Forelimb muscle (tissue), 1 donor: Measurements from ENCODE around the gene RRP8. TPM values are rescaled to one million over a fixed set of nuclear protein-coding genes. Genes with fewer than 3 reads are reported as not detected.

ENCODE experiments used
- DNase-seq: peaks from one replicate; pipeline ENCODE4 v3.0.0-alpha.2; 2013; ENCODE audit warnings: low read depth
- polyA plus RNA-seq: library from polyadenylated mRNA; unstranded; fragments of 120-200 nt; gene quantifications from one replicate; pipeline ENCODE4 v1.2.1, GENCODE V29; 2013; ENCODE audit not compliant: insufficient read length

RRP8 gene
- polyA plus RNA-seq, 1 donor, result 22.0 TPM

DNA sequence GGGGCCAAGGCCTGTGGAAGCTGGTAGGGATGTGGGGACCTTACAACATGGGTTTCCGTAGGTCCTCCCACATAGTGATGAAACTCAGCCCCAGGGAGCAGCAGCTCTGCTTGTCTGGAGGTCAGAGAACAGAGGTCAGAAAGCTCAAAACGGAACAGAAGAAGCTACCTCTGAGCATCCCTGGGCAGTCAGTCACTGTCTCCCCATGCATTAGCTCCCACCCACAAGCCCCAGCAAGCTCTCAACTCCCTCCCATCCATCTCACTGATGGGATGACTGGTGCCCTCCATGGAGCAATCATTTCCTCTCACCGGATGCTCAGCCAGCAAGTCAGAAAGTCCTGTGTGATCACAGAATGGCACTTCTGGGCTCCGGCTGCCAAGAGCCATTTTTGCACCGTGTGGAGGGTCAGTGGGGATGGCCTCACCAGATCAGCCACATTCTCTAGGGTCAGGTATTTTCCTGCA is 13.9 kb upstream of the RRP8 start:
- DNase-seq, result no peak

DNA sequence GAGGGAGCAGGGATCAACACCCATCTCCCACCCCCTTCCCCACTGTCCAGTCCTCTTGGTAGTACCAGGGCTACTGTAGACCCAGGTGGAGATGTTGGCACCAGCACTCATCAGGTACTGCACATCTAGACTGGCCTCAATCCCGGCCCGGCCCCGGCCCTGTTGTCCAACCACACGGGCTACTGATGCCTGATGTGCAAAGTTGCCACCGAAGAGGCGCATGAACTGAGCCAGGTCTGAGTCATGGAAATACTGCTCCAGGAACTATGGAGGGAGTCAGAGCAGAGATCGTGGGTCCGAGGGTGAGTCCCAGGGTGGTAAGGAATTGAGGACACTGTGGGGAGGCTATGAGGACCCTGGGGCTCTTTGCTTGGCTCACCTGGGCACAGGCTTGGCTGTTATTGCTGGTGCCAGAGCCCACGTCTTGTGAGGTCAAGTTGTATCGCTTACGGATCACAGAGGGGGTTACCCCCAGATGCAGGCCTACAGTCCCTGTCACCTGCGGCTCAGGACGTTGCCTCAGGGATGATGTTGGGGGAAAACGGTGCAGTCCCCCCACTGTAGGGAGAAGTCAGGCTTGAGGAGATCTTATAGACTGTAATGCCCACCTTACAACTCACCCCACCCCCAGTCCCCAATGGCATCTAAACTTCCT is 13.3 kb upstream of the RRP8 start:
- no peak for DNase-seq

DNA sequence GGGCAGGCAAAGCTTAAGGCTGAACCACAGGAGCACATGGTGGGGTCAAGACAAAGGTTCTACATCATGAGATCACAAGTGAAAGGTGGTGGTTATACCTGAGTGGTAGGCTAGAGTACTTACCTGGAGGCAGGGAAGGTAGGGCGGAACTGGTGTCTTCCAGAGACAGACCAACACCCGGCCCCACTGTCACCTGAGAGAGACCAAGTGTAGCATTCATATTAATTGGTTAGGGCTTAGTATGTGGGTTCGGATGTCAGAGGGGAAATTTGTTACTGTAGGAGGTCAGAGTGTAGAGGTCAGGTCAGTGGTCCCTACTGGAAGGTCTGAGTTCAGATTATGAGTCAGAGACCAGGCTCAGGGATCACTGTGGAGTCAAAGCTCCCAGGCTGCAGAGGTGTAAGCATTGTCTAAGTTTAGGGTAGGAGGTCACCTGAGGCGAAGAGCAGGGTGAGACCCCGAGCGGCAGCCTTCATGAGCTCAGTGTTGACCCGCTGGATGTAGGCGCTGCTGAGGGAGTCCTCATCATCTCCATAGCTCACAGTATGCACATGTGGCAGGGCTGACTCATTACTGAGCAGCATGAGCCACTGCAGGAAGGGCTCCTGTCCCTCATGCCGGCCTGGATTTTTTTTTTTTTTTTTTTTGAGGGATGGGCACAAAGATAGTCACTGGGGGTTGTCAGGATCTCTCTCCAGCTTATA is 12.6 kb upstream of the RRP8 start:
- no peak for DNase-seq

DNA sequence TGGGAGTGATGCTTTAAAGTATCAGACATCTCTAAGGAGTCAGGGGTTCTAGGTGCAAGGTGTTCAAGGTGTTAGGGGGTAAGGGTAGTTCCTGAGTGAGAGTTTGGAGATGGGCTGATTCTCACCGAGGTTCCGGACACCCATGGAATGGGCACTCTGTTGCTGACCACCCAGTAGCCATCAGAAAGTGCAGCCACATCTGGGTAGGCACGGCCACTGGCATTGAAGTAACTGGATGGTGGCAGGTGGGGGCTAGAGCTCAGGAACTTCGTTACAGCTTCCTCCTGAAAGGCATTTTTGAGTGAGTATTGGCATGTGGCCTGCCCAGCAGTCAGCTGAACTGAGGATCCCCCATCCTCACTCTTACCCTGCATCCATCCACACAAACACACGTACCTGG is 11.6 kb upstream of the RRP8 start:
- no peak for DNase-seq

DNA sequence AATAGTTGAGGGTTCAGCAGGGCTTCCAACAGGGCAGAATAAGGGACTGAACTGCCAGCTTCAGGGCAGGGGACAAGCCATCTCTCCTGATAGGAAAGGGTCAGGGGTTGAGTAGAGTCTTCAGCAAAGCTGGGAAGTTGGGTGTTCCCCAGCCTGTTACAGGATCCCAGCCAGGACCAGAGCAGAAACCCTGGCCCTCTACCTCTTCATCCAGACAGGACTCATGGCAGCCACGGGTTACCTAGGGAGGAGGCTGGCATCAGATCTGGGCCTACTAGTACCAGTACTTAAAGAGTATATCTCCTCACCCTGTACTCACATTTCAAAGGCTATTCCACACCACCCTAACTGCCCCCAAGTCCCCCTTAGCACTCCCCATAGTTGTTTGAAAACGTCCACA is 11.0 kb upstream of the RRP8 start:
- no peak for DNase-seq

DNA sequence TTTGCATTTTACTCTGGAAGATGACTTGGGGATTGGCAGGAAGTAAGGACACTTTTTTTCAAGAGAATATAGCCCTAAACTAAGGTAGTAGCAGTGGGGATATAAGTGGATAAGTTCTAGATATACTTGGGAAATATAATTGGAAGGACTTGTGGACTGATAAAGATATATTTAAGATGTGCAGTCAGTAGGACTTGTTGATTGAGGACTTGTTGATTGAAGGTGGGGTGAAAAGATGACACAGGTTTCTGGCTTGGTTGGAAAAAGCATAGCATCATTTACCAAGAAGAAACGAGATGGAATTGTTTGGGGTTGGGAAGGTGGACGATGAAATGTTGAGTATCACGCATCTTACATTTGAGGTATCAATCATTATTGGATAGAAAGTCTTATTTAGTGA is 10.1 kb upstream of the RRP8 start:
- DNase-seq, result no peak

DNA sequence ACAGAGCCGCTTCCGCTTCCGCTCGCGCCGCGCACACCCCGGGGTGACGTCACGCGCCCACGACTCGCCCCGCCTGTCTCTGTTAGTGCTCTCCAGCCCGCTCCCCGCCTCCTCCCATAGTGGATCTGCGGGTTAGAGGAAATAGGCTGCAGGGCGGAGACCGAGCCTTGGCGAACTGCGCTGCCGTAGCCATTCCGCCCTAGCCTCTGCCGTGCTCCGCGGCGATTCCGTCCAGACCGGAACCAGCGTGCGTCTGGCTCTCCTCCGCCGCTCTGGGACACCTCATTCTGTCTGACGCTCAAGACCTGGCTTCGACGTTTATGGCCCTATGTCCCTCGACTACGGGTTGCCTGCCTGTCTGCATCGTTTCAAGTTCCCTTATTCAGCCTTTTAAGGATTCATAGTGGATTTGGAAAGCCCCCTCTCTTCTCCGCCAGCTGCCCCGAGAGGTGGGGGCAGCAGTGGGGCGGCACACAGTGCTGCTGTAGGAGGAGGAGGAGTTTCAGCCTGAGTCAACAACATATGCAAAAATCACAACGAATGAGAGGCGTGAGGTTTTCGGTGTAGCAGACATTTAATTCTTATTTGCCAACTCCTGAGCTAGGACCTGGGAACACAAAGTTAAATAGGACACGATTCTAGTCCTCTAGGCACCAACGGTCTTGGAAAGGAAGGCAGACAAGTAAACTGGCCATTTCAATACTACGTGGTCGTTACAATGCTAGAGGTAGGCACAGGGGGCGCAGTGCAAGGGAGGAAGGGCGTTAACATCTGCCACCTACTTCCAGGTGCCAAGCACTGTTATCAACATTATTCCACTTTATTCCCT is 9.0 kb upstream of the RRP8 start, which contains the start of gene TAF10:
Gene TAF10, minus strand, starts transcription at position 4 of the 829 bp plus-strand sequence. CDS start 27 bp downstream, outside the sequence.
- peak; percentile 89 for DNase-seq

DNA sequence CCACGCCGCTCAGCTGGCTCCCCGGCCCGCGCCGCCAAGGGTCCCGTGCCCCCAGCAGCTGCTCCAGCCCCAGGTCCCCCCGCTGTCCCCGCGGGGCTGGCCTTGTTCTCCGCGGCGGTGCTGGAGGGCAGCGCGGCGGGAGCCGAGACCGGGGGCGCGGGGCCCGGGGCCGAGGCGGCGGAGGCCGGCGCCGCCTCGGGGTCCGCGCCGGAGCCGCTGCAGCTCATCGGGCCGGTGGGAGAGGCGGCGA is 8.5 kb upstream of the RRP8 start:
- no peak for DNase-seq

DNA sequence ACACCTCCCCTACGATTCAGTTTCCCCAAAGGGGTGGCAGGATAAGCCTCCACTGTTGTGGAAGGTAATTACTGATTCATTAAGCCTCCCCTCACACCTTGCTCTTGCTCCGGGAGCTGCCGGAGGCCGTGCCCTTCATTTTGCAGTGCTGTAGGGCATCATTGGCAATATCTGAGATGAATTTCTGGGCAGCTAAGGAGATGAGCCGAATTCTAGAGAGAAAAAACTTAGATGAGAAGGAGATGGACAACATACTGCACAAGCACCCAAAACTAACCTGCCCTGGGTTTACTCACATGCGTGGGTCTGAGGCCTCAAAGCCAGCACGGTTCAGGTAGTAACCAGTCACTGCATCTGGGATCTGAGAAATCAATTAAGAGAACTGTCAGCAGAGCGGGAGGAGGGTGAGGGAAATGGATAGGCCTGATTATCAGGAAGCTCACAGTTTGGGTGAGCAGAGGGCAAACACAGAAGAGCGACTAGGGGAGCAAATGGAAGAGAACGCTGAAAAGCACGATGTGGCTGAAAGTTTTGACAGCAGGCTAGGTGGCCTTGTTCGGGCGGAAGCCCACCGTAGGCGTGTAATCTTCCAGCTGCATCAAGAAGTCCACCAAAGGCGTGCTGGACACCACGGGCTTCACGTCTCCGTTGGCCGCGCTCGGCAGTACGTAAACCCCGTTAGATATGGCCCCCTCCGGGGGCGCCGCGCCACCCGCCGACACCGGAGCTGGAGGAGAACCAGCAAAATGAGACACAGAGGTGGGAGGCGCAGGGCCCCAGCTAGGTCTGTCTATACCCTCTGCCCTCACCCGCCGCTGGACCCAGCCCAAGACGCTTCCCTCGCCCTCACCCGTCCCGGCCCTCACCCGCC is 7.9 kb upstream of the RRP8 start:
- DNase-seq, result no peak

DNA sequence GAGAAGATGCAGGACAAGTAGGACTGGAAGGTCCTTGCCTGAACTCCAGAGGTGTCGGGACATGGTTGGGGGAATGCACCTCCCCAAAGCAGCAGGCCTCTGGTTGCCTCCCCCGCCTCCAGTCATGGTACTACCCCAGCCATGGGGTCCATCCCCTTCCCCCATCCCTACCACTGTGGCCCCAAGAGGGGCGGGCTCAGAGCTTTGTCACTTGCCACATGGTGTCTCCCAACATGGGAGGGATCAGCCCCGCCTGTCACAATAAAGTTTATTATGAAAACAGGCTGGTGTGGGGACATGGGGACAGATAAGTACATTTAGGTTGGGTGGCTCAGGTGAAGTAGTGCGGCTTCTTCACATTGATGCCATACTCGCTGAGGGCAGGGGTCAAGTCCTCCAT is 7.2 kb upstream of the RRP8 start:
- DNase-seq, result no peak

DNA sequence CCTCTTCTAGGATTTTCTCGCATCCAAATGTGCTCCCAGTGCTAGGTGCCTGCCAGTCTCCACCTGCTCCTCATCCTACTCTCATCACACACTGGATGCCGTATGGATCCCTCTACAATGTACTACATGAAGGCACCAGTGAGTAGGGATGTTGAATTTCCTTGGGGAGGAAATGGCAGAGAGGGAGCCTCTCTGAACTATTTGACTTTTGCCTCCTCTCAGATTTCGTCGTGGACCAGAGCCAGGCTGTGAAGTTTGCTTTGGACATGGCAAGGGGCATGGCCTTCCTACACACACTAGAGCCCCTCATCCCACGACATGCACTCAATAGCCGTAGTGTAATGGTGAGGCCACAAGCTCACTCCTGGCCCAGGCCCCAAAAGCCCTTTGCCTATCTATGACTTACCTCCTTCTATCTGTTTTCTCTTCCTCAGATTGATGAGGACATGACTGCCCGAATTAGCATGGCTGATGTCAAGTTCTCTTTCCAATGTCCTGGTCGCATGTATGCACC is 6.1 kb upstream of the RRP8 start:
- no peak for DNase-seq

DNA sequence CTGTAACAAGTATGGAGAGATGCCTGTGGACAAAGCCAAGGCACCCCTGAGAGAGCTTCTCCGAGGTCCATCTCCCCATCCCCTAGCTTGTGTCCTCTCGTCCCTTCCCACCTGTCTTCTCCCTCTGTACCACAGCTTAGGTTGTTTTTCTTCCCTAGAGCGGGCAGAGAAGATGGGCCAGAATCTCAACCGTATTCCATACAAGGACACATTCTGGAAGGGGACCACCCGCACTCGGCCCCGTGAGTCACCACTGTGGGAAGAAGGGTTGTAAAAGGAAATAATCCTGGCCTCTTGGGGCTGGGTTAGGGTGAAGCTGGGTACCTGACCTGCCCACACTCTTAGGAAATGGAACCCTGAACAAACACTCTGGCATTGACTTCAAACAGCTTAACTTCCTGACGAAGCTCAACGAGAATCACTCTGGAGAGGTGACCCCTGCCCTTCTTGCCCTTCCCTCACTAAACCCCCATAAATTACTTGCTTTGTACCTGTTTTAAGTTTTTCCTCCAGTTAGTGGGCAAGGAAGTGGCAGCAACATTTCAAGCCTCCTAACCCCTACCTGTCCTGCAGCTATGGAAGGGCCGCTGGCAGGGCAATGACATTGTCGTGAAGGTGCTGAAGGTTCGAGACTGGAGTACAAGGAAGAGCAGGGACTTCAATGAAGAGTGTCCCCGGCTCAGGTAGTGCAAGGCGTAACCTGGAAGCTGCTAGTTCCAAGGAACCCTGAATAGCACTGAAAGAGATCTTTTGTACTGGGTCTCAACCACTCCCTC is 5.5 kb upstream of the RRP8 start:
- no peak for DNase-seq

DNA sequence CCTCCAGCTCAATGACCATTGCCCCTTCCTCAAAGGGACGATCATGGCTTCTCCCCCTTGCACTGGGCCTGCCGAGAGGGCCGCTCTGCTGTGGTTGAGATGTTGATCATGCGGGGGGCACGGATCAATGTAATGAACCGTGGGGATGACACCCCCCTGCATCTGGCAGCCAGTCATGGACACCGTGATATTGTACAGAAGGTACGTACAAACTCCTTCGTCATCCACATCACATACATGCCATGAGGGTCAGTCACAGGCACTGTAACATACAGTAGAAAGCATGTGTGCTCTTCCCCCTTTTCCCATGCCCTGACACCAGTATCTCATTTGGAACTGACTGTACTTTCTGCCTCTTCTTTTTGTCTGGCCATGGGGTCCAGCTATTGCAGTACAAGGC is 4.6 kb upstream of the RRP8 start:
- DNase-seq, result no peak

DNA sequence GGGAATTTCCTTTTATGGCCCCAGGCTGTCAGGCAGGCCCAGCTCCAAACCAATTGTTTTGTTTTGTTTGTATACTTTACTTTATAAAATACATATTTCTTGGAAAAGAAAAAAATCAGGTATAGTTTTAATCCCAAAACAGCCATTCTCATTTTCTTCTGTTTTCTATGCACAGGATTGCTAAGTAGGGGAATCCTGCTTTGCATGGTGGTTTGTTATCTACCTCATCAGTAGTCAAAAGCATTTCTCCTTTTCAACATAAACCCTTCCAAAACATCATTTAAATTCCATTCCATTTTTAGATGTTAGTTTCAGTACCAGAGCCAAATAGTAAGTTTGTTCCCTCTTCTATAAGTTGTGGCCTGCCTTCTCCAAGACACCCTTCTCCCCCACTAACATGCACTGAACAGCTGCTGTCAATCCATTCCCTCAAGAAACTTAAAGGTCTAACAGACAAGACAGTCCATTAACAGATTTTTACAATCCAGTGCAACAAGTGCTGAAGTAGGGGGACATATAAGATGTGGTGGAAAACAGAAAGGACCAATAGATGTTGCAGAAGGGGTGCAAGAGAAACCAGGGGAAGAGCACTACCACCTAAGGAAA is 3.9 kb upstream of the RRP8 start:
- DNase-seq, result no peak

DNA sequence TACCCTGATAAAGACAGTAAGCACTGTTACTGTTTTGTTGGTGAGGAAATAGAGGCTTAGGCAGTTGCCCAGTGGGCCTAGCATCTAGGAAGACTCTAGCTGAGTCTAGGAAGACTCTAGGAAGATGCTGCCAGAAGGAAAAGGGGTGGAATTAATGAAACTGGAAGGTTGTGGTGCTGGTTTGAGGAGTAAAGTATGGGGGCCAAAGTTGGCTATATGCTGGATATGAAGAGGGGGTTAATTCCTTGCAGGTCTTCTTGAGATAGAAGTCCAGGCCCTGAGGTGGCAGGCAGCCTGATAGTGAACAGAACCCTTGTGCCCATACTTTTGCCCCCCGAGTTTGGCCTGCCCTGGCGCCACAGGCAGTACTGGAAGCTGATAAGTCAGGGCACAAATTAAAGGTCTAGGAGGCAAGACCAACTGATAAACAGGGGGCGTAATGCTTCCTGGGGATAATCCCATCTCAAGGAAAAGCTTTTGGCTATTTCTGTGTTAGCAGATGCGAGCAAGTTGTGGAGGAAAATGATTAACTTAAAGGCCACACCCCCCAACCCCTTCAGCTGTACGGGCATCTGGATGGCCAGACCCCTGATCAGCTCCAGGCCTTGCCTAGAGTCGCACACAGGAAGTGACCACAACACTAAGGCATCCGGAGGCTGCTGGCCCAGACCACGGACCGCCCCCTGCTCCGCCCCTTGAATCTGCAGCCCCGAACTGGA is 3.2 kb upstream of the RRP8 start:
- peak; percentile 86 for DNase-seq

DNA sequence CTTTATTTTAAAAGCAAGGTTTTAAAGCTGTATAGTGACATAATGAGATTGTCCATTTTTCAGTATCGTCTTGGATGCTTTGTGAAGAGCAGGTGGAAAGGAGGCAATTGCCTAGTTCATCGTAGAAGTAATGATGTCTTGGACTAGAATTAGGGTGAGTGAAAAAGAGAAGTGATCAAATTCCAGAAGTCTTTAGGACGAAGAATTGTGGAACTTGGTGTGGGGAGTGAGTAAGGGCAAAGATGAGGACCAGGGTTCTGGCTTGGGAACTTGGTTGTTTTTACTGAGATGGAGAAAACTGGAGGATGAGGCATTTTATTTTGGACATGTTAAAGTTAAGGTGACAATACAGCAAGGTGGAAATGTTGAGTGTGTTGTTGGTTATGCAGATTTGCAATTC is 1.4 kb upstream of the RRP8 start:
- no peak for DNase-seq

DNA sequence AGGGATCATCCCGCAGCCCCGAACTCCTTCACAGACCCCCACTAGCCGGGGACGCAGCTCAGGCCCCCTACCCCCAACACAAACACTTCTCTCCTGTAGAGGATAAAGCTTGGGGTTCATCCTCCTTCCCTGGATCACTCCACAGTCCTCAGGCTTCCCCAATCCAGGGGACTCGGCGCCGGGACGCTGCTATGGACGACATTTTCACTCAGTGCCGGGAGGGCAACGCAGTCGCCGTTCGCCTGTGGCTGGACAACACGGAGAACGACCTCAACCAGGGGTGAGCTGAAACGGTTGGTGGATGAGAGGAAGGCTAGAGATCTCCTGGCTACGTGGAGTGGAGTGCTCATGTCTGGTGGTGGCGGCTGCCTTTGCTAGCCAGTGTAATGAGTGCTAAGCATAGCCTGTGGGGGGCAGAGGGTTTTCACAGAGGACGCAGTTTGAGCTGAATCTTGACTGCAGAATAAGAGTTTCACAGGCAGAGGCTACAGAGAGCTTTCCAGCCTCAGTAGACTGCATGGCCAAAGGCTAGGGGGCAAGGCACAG is 738 bp upstream of the RRP8 start:
- no peak for DNase-seq

DNA sequence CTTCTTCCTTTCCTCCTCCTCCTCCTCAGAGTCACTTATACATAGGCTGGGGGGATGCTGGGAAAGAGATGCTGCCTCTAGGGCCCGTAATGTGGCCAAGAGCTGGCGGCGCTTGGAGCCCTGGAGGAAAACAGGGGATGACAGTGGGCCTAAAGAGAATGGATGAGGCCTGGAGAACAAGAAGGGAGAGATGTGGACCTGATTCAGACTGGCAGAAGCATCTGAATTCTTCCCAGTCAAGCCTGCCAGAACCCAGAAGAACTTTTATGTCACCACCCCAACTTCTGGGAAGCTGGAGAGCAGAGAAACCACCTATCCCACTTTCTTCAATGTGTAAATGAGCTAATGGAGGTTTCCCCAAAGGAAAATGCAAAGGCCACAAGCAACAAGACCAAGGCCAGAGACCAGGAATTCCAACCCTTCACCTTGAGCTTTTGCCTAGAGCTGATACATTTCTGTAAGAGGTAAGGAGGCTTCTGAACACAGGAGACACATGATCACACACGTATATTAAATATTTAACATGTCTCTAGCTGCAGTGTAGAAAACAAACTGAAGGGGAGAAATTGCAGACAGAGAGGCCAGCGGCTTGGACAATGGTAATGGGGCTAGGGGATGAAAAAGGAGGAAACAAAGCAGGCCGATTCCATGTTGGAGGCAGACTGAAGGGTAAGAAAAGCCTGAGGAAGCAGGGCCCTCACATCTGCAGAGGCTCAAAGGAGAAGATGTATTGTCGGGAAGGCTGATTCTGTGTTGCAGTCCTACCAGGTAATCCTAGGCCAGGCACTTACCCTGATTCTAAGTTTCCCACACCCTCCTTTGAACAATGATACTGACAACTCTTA is 1.1 kb downstream of the RRP8 start:
- DNase-seq, result no peak

DNA sequence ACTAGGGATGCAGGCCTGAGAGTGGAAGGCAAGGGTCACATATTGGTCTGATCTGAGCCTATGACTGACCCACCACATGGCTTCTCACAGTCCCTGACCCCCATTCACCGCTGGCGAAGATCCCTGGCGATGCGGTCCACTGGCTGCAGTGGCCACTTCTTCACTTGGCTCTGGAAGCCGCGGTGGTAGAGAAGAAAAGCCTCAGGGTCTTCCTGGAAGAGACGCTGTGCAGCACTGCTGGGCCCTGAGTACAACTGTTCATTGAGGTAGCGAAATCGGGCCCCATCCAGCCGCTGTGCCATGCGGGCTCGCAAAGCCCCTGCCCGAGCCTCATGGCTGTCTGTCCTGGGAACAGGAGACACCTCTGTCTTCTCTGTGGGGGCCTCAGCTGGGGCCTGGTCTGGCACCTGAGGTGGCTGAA is 2.4 kb downstream of the RRP8 start:
- DNase-seq, result no peak
